Measurements from ENCODE around the gene ERC2. TPM values are rescaled to one million over a fixed set of nuclear protein-coding genes. Genes with fewer than 3 reads are reported as not detected.

Gene ERC2
- total RNA-seq, 1 donor, result 0.36 TPM

DNA sequence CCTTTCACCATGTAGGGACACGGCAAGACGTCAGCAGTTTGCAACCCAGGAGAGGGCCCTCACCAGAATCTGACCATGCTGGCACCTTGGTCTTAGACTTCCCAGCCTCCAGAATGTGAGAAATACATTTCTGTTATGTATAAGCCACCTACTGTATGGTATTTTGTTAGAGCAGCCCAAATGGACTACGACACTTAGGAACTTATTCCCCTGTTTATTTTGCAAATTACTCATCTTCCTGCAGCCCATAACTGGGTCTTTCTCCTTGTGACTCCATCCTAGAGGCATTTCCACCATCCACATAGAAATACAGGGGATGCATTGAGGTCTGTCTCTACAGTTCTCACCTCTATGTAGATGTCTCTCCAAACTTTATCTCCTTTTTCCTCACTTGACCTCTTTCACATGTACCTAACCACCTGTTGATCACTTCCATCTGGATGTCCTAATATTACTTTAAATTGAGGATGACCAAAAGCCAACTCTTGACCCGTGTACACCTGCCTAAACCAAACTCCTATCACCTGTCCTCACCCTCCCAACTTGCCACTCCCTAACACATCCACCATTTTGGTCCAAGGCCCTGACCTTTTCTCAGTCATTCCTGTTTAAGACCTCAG is 575.1 kb downstream of the ERC2 start:
- Histone ChIP-seq H3K36me3 (ENCODE audit: insufficient read depth, low read length) (no peaks in the 10 kb centered on the region), H3K4me3 (ENCODE audit: insufficient read depth, low read length) (no peak overlapping the region), H3K9me3 (ENCODE audit: low read depth, low read length) (no peaks in the 10 kb centered on the region), H3K4me2 (ENCODE audit: insufficient read depth, low read length) (no peak overlapping the region), H3K27ac (ENCODE audit: low read depth, low read length) (no peak overlapping the region), H3K27me3 (ENCODE audit: insufficient read depth, low read length) (peaks cover 4% of the 10 kb centered on the region), H3K4me1 (ENCODE audit: insufficient read depth, low read length) (peaks cover 14% of the 10 kb centered on the region), H3K79me2 (ENCODE audit: insufficient read depth, low read length) (no peaks in the 10 kb centered on the region), H2AFZ (ENCODE audit: low read length) (no peak overlapping the region), H4K20me1 (ENCODE audit: insufficient read depth, low read length) (no peaks in the 10 kb centered on the region)
- TF ChIP-seq, protein P1, sequence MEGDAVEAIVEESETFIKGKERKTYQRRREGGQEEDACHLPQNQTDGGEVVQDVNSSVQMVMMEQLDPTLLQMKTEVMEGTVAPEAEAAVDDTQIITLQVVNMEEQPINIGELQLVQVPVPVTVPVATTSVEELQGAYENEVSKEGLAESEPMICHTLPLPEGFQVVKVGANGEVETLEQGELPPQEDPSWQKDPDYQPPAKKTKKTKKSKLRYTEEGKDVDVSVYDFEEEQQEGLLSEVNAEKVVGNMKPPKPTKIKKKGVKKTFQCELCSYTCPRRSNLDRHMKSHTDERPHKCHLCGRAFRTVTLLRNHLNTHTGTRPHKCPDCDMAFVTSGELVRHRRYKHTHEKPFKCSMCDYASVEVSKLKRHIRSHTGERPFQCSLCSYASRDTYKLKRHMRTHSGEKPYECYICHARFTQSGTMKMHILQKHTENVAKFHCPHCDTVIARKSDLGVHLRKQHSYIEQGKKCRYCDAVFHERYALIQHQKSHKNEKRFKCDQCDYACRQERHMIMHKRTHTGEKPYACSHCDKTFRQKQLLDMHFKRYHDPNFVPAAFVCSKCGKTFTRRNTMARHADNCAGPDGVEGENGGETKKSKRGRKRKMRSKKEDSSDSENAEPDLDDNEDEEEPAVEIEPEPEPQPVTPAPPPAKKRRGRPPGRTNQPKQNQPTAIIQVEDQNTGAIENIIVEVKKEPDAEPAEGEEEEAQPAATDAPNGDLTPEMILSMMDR (IDR thresholded peaks at IDR 0.05; ENCODE audit: extremely low read depth, low read depth, low read length), result no peak
- DNase-seq (ENCODE audit: insufficient read length, low spot score, missing footprints), result peak; percentile 64

DNA sequence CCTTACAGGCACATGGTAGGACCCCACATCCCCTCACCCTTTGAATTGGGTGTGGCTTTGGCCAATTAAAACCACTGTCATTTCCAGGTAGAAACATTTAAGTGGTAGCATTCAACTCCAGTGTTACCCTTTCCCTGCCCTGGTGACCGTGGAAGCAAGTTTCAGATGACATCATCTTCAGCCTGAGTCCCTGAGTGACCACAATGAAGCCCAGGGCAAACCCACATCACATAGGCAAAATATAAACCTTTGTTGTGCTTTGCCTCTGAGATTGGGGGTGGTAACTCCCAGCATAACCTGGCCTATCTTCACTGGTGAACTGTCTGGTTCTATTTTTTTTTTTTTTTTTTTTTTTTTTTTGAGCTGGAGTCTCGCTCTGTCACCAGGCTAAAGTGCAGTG is 577.2 kb downstream of the ERC2 start:
- H3K27me3 ChIP-seq (ENCODE audit: insufficient read depth, low read length), result peaks cover 4% of the 10 kb centered on the region
- no peak overlapping the region for H3K27ac ChIP-seq (ENCODE audit: low read depth, low read length)
- TF ChIP-seq, protein P1 (IDR thresholded peaks at IDR 0.05; ENCODE audit: extremely low read depth, low read depth, low read length), result no peak
- no peaks in the 10 kb centered on the region for H4K20me1 ChIP-seq (ENCODE audit: insufficient read depth, low read length)
- no peak for DNase-seq (ENCODE audit: insufficient read length, low spot score, missing footprints)
- no peaks in the 10 kb centered on the region for H3K36me3 ChIP-seq (ENCODE audit: insufficient read depth, low read length)
- H3K4me2 ChIP-seq (ENCODE audit: insufficient read depth, low read length), result no peak overlapping the region
- no peaks in the 10 kb centered on the region for H3K79me2 ChIP-seq (ENCODE audit: insufficient read depth, low read length)
- H2AFZ ChIP-seq (ENCODE audit: low read length), result no peak overlapping the region
- H3K4me1 ChIP-seq (ENCODE audit: insufficient read depth, low read length), result peaks cover 14% of the 10 kb centered on the region
- no peak overlapping the region for H3K4me3 ChIP-seq (ENCODE audit: insufficient read depth, low read length)
- H3K9me3 ChIP-seq (ENCODE audit: low read depth, low read length), result no peaks in the 10 kb centered on the region

- DNase-seq (ENCODE audit: insufficient read length, low spot score, missing footprints), result no peak
- TF ChIP-seq, protein P1 (IDR thresholded peaks at IDR 0.05; ENCODE audit: extremely low read depth, low read depth, low read length), result no peak
- no peaks in the 10 kb centered on the region for H3K79me2 ChIP-seq (ENCODE audit: insufficient read depth, low read length)
- no peak overlapping the region for H3K4me3 ChIP-seq (ENCODE audit: insufficient read depth, low read length)
- H3K36me3 ChIP-seq (ENCODE audit: insufficient read depth, low read length), result no peaks in the 10 kb centered on the region
- no peak overlapping the region for H3K27ac ChIP-seq (ENCODE audit: low read depth, low read length)
- no peaks in the 10 kb centered on the region for H3K9me3 ChIP-seq (ENCODE audit: low read depth, low read length)
- peaks cover 13% of the 10 kb centered on the region for H3K4me1 ChIP-seq (ENCODE audit: insufficient read depth, low read length)
- H4K20me1 ChIP-seq (ENCODE audit: insufficient read depth, low read length), result no peaks in the 10 kb centered on the region
- no peak overlapping the region for H2AFZ ChIP-seq (ENCODE audit: low read length)
- no peaks in the 10 kb centered on the region for H3K27me3 ChIP-seq (ENCODE audit: insufficient read depth, low read length)
- no peak overlapping the region for H3K4me2 ChIP-seq (ENCODE audit: insufficient read depth, low read length)
Measured at GRCh38 chr3:55888282-55888885, 579.9 kb downstream of the ERC2 start.

- Histone ChIP-seq H3K4me1 (ENCODE audit: insufficient read depth, low read length) (no peaks in the 10 kb centered on the region), H3K36me3 (ENCODE audit: insufficient read depth, low read length) (no peaks in the 10 kb centered on the region), H3K27ac (ENCODE audit: low read depth, low read length) (no peak overlapping the region), H4K20me1 (ENCODE audit: insufficient read depth, low read length) (no peaks in the 10 kb centered on the region), H3K79me2 (ENCODE audit: insufficient read depth, low read length) (no peaks in the 10 kb centered on the region), H2AFZ (ENCODE audit: low read length) (no peak overlapping the region), H3K4me2 (ENCODE audit: insufficient read depth, low read length) (no peak overlapping the region), H3K27me3 (ENCODE audit: insufficient read depth, low read length) (no peaks in the 10 kb centered on the region), H3K4me3 (ENCODE audit: insufficient read depth, low read length) (no peak overlapping the region), H3K9me3 (ENCODE audit: low read depth, low read length) (no peaks in the 10 kb centered on the region)
- no peak for DNase-seq (ENCODE audit: insufficient read length, low spot score, missing footprints)
- TF ChIP-seq, protein P1 (IDR thresholded peaks at IDR 0.05; ENCODE audit: extremely low read depth, low read depth, low read length), result no peak
Measured at GRCh38 chr3:55885721-55886120, 582.5 kb downstream of the ERC2 start.

Data from osteoblast (primary cell).